HG02852 (cell line): ENCODE measurements around the gene AMY2B.
"Not testable (repeated sequence)": the region's sequence is repeated elsewhere in the genome, so short reads cannot be mapped to it uniquely, and the experiment has no call there.

ENCODE experiments used
- ATAC-seq: cut with Tn5 transposase; IDR thresholded peaks from one replicate; pipeline ENCODE4 v1.9.1; 2021; ENCODE audit warnings: mild to moderate bottlenecking, moderate library complexity; ENCODE audit not compliant: unreplicated experiment

The AMY2B gene

DNA sequence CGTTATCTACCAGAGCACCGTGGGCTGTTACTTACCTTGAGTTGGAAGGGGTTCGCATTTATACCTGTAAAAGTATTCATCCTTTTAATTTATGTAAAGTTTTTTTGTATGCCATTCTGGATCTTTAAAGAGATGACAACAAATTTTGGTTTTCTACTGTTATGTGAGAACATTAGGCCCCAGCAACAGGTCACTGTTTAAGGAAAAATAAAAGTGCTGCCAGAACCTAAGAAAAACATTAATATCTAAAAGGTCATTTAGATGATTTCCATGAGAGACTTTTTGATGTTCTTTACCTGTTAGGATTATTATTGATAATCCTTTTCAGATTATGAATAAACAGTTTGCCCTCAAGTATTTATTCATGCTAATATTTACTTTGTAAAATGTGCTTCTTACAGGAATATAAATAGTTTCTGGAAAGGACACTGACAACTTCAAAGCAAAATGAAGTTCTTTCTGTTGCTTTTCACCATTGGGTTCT lies 45.6 kb downstream of the AMY2B start, which contains the start of gene AMY2A:
TSS of gene AMY2A (plus strand) at position 434 of the 484 bp plus-strand sequence. CDS start at position 448, 14 bp downstream.
- ATAC-seq, result not testable (repeated sequence)

DNA sequence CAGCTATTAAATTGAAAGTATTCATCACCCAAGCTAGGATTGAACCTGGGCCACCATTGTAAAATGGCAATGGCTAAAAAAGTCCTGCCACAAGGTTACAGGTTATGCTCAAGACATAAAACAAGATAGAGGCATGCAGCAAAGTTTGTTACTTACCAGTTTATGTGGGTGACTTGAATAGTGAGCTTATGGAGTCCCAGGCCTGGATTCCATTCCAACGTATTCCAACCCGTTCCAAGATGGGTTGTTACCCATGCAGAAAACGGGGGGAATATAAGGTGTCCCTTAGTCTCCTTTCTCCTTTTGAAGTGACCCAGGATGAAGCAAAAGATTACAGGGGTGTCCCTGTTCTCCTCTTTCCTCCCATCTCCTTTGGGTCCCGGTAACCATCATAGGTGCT lies 56.0 kb downstream of the AMY2B start:
- ATAC-seq, result not testable (repeated sequence)
